Glomerular visceral epithelial cell (primary cell): Measurements from ENCODE around the gene PDZD2.

ENCODE experiments used
- DNase-seq: peaks from one replicate; pipeline ENCODE4 v3.0.0-alpha.2; 2016; ENCODE audit errors: extremely low spot score

The PDZD2 gene

GRCh38 chr5:32138839-32139493, 500.0 kb downstream of the PDZD2 start:
- DNase-seq: no peak

- no peak for DNase-seq
These were observed 504.9 kb downstream of the PDZD2 start for GRCh38 chr5:32143617-32144377.

- DNase-seq: no peak
These were observed 505.7 kb downstream of the PDZD2 start for GRCh38 chr5:32144378-32145207.

DNA sequence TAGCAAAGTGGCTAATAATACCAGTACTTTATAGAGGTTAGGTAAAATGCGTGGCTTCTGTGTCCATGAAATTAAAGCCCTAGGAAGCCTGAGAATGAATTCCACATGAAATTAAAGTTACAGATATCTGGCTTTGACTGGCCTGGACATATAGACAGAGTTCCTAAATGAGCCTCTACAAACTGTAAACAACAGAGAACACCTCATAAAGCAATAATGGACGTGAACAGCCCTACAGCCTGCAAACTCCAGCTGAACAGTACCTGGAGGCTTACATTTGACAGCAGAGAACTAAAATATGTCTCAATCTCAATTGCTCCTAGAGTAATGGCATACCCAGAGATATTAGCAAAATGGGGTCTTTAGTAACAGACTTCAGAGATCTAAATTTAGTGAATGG, 506.4 kb downstream of the PDZD2 start:
- no peak for DNase-seq

GRCh38 chr5:32147236-32147635, 508.3 kb downstream of the PDZD2 start:
- DNase-seq: no peak

- DNase-seq: no peak
These were observed 509.0 kb downstream of the PDZD2 start for GRCh38 chr5:32147959-32148358.

GRCh38 chr5:32150366-32150765, 511.4 kb downstream of the PDZD2 start:
- no peak for DNase-seq

- no peak for DNase-seq
These were observed 512.3 kb downstream of the PDZD2 start for GRCh38 chr5:32151198-32151597.

- no peak for DNase-seq
These were observed 514.8 kb downstream of the PDZD2 start for GRCh38 chr5:32153723-32154122.

DNA sequence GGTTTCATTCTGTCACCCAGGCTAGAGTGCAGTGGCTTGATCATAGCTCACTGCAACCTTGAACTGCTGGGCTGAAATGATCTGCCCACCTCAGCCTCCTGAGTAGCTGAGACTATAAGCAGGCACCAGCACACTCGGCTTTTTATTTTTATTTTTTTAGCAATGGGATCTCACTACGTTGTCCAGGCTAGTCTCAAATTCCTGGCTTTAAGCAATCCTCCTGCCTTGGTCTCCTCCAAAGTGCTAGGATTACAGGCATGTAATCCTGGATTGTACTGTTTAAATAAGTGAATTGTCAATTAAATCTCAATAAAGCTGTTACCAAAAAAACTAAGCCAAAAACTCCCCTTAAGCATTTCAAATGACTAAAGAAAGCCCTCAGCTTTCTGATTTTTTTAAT, 516.3 kb downstream of the PDZD2 start:
- DNase-seq: no peak

GRCh38 chr5:32156635-32157034, 517.7 kb downstream of the PDZD2 start:
- DNase-seq: no peak

DNA sequence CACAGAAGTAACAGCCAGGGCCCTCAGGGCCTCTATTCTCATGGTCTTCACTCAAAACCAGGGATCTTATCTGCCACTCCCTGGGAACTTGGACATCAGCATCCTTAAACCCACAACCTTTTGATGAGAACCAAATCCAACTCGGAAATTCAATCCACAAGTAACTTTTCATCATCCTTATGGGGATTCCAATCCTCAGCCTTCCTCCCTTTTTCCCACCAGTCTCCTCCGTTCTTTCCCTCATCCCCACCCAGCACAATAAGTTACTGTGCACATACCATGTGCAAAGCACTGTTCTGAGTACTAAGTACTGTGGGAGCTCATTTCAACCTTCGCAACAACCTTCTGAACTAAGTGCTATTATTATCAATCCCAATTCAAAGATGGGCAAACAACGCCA, 518.1 kb downstream of the PDZD2 start:
- DNase-seq: no peak

GRCh38 chr5:32158679-32158975, 519.7 kb downstream of the PDZD2 start:
- DNase-seq: no peak

DNA sequence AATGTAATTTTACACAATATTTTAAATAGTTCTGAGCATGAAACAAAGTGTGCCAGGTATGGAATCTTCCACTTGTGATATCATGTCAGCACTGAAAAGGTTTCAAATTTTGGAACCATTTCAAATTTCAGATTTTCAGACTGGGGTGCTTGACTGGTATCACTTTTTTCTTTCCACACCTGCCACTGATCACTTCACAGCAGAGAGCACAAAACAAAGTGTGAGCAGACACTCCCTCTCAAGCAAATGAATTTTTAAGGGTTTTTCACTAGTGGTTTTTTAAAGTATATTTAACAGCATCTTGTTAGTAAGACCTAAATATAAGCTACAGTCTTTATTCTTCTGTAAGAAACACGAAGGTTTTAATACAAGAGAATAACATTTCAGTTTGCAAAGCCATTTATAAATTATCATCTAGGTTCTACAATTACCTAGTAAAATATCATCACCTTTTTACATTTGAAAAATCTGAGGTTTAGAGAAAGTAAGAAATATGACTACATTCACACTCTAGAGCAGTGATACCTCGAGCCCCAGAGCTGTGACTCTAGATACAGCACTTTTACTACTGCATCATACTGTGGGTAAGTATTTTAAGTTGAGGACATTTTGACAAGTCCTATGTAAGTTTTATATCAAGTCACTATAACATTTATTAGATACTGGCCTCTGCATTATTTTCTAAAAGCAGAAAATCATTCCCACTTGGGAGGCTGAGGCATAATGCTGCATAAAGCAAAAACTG, 520.6 kb downstream of the PDZD2 start:
- no peak for DNase-seq

- DNase-seq: no peak
These were observed 521.3 kb downstream of the PDZD2 start for GRCh38 chr5:32160228-32160627.
